H1 (cell line): ENCODE measurements around the gene PRRC2A.

Source experiments
- BACH1 ChIP-seq: IDR thresholded peaks from 2 replicates; pipeline ENCODE4 v1.6.1; 2012; ENCODE audit warnings: low read length, improper control_type of control experiment
- BRCA1 ChIP-seq: IDR thresholded peaks from 2 replicates; pipeline ENCODE4 v1.6.1; 2012; ENCODE audit warnings: low read depth, low read length, improper control_type of control experiment
- CREB1 ChIP-seq: IDR thresholded peaks from 2 replicates; pipeline ENCODE4 v1.6.1; 2012; ENCODE audit warnings: inconsistent platforms
- EP300 ChIP-seq, 2 experiments: IDR thresholded peaks; 1 replicate in 1 of 2; 2 replicates in 1 of 2; pipeline ENCODE4 v1.6.1; 2011 to 2012; ENCODE audit warnings: low read depth in 2 of 2, low read length in 2 of 2, mild to moderate bottlenecking in 2 of 2, borderline replicate concordance in 1 of 2, inconsistent platforms in 1 of 2, moderate library complexity in 1 of 2
- GABPA ChIP-seq: IDR thresholded peaks from 2 replicates; pipeline ENCODE4 v1.6.1; 2011; ENCODE audit warnings: mild to moderate bottlenecking, low read length, moderate library complexity, borderline replicate concordance; ENCODE audit not compliant: insufficient read depth
- MAFK ChIP-seq: IDR thresholded peaks from 2 replicates; pipeline ENCODE4 v1.6.1; 2012; ENCODE audit warnings: low read depth, mild to moderate bottlenecking, improper control_type of control experiment, low read length
- POLR2A ChIP-seq, 2 experiments: IDR thresholded peaks; 1 replicate in 1 of 2; 2 replicates in 1 of 2; pipeline ENCODE4 v1.6.1; 2011; ENCODE audit warnings: low read depth in 2 of 2, low read length in 2 of 2, mild to moderate bottlenecking in 2 of 2; ENCODE audit errors: control extremely low read depth in 1 of 2
- POLR2AphosphoS5 ChIP-seq: IDR thresholded peaks from 2 replicates; pipeline ENCODE4 v1.6.1; 2011; ENCODE audit warnings: low read depth, low read length
- RFX5 ChIP-seq: IDR thresholded peaks from 2 replicates; pipeline ENCODE4 v1.6.1; 2011; ENCODE audit warnings: low read depth, low read length, improper control_type of control experiment, borderline replicate concordance
- SIX5 ChIP-seq: IDR thresholded peaks from 2 replicates; pipeline ENCODE4 v1.6.1; 2011; ENCODE audit warnings: mild to moderate bottlenecking, low read depth, low read length
- TF ChIP-seq, protein P1 (sequence below), 3 experiments: IDR thresholded peaks; 1 replicate in 2 of 3; 2 replicates in 1 of 3; pipeline versions ENCODE4 v1.5.1 to v1.6.1; 2011; ENCODE audit warnings: low read length in 3 of 3, mild to moderate bottlenecking in 3 of 3, inconsistent platforms in 2 of 3, low read depth in 1 of 3, moderate library complexity in 1 of 3; ENCODE audit not compliant: insufficient read depth in 1 of 3; ENCODE audit errors: control extremely low read depth in 1 of 3

DNA sequence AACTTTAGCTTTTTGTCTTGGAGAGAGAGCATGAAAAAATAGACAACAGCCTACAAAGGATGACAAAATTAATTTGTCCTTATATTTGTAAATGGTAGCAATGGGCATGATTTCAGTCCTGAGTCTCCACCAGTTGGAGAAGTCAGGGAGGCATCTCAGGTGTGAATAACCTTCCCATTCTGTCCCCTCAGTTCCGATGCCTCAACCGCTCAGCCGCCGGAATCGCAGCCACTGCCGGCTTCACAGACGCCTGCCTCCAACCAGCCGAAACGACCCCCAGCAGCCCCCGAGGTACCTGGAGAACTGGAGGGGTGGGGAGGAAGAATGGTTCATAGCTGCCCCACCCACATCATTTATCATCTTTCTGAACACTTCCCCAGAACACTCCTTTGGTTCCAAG, 3.6 kb downstream of the PRRC2A start:
- TF ChIP-seq BACH1 (no peak), CREB1 (no peak), POLR2A (IDR thresholded peaks at IDR 0.05; ENCODE audit: control extremely low read depth in 1 of 2, low read depth in 2 of 2, low read length in 2 of 2) (no peak), RFX5 (no peak), EP300 (IDR thresholded peaks at IDR 0.05; ENCODE audit: borderline replicate concordance in 1 of 2, low read depth in 2 of 2, low read length in 2 of 2) (no peak), POLR2AphosphoS5 (no peak), MAFK (no peak), GABPA (no peak), BRCA1 (no peak), SIX5 (no peak)
- TF ChIP-seq, protein P1, sequence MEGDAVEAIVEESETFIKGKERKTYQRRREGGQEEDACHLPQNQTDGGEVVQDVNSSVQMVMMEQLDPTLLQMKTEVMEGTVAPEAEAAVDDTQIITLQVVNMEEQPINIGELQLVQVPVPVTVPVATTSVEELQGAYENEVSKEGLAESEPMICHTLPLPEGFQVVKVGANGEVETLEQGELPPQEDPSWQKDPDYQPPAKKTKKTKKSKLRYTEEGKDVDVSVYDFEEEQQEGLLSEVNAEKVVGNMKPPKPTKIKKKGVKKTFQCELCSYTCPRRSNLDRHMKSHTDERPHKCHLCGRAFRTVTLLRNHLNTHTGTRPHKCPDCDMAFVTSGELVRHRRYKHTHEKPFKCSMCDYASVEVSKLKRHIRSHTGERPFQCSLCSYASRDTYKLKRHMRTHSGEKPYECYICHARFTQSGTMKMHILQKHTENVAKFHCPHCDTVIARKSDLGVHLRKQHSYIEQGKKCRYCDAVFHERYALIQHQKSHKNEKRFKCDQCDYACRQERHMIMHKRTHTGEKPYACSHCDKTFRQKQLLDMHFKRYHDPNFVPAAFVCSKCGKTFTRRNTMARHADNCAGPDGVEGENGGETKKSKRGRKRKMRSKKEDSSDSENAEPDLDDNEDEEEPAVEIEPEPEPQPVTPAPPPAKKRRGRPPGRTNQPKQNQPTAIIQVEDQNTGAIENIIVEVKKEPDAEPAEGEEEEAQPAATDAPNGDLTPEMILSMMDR (IDR thresholded peaks at IDR 0.05; ENCODE audit: control extremely low read depth in 1 of 3, insufficient read depth in 1 of 3, low read depth in 1 of 3, low read length in 3 of 3), result no peak
